ENCODE data around the gene NKIRAS1.
"Not testable (repeated sequence)": the region's sequence is repeated elsewhere in the genome, so short reads cannot be mapped to it uniquely, and the experiment has no call there.

The NKIRAS1 gene

DNA sequence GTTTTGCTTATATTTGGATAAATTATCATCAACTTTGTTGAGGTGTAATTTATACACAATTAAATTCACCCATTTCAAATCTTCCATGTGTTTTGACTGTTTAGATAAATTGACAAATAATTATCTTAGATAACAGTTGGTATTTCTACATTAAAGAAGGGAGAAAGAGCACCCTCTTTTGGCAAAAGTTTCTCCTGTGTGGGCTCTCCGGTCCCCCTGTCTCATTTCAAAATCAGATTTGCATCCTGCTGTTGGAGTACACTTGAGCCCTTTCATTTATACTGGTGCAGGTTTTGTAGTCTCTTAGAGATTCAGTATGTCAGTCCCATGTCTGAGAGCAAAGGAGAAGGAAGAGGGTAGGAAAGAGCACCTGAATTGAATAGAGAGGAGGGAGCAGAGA is 49.4 kb downstream of the NKIRAS1 start:
- no peak for DNase-seq

GRCh38 chr3:23865595-23866396 is 51.0 kb downstream of the NKIRAS1 start:
- DNase-seq, result no peak

DNA sequence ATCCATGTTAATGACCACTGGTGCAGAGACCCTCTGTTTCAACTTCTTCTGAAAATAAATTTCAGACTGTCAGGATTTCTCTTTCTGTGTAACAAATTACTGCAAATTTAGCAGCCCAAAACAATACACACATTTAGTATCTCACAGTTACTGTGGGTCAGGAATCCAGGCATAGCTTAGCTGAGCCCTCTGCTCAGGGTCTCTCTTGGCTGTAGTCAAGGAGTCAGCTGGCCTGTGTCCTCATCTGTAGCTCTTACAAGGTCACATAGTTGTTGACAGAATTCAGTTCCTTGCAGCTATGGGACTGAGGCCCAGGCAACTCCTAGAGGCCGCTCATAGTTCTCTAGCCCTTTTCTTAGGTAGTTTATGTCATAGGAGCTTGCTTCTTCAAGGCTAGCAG is 51.9 kb downstream of the NKIRAS1 start:
- DNase-seq, result no peak

GRCh38 chr3:23863060-23863459 is 53.7 kb downstream of the NKIRAS1 start:
- DNase-seq, result no peak

GRCh38 chr3:23861689-23862088 is 55.1 kb downstream of the NKIRAS1 start:
- no peak for DNase-seq

DNA sequence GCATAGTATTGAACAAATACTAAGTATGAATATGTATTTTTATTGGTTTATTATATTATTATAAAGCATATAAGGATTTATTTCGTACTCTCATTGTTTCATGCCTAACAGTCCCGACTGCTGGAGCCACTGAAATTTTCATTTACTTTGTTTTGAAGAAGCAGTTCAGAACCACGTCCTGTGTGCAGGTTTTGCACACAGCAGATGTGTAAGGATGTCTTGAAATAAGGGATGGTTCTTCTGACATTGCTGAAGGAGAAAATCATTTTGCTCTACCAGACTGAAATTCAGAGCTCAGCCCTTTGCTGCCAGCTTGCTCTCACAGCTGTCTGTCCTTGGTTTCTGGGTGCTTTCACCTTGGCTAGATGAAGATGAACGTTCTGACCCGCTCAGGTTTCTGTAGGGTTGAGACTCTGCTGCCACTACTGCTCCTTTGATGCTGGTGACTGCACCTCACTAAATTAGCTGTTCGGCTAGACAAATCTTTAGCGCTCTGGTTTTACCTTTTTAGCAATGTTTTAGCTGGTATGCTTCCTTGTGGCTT is 56.9 kb downstream of the NKIRAS1 start:
- no peak for DNase-seq

DNA sequence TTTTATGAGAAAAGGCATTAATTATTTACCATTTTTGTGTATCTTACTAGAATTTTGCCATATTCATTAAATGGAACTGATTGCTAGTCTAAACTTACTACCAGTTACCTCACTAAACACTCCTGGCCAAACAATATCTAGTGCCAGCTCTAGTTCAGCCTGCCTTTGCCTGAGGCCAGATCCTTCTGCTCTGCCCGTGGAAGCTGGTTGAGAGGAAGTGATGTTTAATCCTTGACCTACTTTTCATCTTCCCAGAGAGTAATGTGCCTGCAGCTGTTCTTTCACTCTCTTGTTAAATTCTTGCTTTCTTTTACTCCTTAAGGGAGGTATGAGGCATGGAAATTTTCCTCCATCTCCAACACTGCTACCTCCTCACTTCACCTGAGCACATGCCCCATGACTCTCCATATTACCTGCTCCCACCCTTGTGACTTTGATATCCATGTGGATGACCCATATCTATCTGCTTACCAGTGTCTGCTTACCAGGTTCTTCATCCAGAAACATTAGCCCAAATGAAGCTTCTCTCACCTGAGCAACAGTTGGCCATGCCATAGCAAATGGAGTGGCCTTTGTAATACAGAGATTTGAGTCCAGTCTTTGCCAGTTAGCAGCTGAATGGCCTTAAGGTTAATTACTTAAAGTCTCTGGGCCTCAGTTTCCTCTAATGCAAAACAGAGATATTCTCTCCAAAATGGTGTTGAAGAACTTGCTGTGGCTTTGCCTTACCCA is 57.6 kb downstream of the NKIRAS1 start:
- no peak for DNase-seq

DNA sequence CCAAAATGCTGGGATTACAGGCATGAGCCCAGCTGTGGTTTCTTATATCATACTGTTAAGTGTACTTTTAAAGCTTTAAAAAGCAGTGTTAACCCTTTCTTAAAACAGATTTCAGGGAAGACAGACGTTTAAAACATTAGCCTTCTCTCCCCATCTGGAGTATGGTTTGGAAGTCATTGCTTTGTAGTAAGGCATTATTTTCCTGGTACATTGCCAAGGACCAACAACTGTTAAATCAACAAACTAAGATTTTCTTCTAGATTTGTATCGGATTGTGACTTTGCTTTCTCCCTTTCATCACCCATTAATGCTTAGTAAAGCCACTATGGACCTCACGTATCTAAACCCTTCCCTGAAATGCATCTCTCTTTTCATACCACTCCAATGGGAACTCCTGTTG is 60.5 kb downstream of the NKIRAS1 start:
- DNase-seq, result no peak

GRCh38 chr3:23849462-23849861 is 67.3 kb downstream of the NKIRAS1 start:
- DNase-seq, result not testable (repeated sequence)

DNA sequence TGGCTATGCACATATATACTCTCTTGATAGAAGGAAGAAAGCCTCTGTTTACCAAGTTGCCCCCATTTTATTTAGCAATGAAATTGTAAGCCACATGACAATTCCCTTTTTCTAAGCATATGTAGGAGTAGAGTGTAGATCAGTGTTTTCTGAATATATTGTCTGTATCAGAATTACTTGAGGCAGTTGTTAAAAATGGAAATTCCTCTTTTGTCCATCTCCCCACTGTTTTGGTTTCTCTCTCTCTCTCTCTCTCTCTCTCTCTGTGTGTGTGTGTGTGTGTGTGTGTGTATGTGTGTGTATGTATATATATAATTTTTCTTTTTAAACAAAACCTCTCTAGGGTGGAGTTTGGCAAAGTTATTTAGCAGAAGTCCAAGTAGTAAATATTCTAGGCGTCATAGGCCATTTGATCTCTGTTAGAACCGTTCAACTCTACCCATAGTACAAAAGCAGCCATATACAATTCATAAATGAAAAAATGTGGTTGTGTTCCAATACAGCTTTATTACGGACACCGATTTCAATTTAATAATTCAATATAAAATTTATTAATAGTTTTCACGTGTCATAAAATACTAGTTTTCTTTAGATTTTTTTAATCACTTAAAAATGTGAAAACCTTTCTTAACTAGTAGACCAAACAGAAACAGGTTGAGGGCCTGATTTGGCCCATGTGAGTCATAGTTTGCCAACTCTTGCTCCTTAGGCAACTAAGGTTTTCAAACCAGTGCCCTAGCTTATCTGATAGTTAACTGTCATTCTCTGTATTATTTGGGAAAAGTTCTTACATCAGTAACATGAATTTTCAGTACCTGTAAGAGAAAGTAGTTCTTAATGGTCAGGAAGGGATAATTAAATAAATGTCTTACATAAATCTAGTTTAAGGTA is 71.2 kb downstream of the NKIRAS1 start:
- DNase-seq, result no peak

GRCh38 chr3:23843869-23844268 is 72.9 kb downstream of the NKIRAS1 start:
- no peak for DNase-seq
